ENCODE data around the gene ZDHHC18.
"Not testable (repeated sequence)": the region's sequence is repeated elsewhere in the genome, so short reads cannot be mapped to it uniquely, and the experiment has no call there.

ZDHHC18 gene

DNA sequence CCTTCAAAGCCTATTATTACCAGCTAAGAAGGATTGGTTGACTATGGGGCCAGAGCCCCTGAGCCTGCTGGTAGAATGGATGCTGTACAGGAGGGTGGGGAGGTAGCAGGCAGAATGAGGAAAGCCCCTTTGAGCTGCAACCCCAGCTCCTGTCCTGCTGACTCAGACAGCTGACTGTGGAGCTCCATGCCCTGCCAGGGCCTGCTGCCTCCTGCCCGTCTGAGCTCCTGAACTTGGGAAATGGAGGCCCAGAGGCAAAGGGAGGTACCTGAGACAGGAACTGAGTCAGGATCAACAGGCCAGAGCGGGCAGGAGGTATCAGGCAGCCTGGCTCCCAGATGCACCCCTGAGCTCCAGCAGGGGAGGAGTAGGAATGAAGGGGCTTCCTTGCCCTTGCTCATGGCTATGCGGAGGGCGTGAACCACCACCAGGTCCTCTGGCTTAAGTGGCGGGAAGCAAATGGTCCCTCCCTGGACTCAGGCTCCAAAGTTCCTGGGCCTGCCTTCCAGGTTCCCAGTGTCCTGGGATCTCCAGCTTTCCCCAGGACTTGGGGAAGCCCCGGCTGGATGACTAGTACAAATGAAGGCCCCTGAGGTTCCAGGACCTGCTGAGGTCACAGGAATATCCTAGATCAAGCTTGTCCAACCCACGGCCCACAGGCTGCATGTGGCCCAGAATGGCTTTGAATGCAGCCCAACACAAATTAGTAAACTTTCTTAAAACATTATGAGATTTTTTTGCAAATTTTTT lies 32.6 kb downstream of the ZDHHC18 start:
- no peak for DNase-seq

DNA sequence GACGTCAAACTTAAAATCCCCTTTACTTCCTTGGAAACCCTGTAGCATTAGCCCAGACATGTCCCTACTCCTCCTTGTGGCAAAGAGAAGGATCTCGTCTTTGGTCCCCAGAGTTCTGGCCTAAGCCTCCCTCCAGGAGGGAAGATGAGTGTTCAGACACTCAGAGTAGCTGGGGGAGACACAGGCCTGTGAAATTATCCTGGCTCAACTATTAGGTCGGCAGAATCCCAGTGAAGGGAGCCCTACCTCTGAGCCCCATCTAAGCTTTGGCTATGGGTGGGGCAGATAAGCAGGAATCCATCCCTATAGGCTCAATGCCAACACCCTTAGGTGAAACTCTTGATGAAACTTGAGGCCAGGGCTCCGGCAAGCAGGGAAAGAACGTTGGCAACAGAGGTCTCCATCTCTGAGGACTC lies 34.8 kb downstream of the ZDHHC18 start:
- no peak for DNase-seq

- DNase-seq: no peak
Observed at GRCh38 chr1:26861889-26862378, 35.4 kb downstream of the ZDHHC18 start.

DNA sequence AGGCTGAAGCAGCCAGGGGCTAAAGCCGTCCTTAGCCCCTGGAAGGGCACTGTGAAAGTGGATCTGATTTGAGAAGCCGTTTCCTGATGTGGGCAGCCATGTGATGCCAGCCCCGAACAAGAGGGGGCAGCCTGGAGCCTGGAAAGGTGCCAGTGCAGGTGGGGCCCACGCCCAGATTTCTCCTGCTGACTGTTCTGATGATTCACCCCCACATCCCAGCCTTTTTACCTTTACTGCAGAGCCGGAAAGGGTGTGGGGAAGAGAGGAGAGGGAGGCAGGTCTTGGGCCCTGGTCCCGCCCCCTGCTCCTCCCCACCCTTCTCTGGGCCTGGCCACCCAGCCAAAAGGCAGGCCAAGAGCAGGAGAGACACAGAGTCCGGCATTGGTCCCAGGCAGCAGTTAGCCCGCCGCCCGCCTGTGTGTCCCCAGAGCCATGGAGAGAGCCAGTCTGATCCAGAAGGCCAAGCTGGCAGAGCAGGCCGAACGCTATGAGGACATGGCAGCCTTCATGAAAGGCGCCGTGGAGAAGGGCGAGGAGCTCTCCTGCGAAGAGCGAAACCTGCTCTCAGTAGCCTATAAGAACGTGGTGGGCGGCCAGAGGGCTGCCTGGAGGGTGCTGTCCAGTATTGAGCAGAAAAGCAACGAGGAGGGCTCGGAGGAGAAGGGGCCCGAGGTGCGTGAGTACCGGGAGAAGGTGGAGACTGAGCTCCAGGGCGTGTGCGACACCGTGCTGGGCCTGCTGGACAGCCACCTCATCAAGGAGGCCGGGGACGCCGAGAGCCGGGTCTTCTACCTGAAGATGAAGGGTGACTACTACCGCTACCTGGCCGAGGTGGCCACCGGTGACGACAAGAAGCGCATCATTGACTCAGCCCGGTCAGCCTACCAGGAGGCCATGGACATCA lies 36.5 kb downstream of the ZDHHC18 start, which contains the start of gene SFN:
SFN (plus strand) TSS at position 369 of the 904 bp plus-strand sequence; CDS start at position 433, 64 bp downstream.
- peak in 3 of 6 experiments; percentile 4 to 28 (median 6) for DNase-seq

- no peak for DNase-seq
Observed at GRCh38 chr1:26863685-26864077, 37.2 kb downstream of the ZDHHC18 start.

DNA sequence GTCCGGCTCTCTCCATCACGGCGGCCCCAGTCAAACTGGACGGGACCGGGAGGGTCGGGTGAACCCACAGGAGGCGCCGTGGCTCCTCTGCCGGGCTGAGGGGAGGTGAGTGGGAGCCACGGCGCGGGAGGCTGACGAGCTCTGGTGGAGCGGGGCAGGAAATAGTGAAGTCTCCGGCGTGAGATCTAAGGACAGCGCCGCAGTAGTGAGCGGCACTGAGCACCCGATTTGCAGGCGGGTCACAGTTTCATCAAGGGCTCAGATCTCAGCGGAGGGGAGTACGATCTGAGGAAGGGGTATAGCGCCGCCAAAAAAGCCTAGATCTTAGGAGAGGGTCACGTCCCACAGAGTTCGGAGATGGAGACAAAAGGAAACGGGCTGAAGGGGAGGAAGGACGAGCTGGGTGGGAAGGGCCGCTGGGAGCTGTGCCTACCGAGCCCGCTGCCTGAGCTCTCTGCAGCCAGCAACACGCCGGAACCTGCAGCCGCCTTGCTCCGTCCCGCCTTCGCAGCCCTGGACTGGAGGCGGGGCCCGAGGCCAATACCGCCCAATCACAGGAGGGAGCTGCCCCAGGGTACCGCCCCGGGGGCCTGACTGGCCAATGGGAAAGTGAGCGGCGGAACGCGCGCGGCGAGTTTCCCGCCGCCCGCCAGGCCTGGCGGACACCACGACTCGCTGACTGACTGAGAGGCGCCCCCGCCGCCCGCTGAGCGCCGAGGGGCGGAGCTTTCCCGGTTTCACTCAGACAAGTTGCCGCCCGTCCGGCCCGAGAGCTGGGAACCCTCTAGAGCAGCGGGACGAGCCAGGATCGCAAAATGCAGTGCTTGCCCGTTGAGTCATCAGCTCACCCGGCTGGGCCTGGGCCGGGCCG lies 38.4 kb downstream of the ZDHHC18 start:
- peak; percentile 86 to 92 (median 90) for DNase-seq

DNA sequence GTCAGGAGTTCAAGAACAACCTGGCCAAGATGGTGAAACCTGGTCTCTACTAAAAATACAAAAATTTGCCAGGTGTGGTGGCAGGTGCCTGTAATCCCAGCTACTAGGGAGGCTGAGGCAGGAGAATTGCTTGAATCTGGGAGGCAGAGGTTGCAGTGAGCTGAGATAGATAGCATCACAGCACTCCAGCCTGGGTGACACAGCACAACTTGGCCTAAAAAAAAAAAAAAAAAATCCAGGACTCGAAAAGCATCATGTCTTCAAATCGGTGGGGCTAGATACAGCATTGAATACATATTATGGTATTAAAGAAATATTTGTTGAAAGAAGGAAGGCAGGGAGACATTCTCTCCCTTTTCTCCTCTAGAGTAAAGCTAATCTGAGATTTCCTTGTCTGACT lies 46.6 kb downstream of the ZDHHC18 start:
- not testable (repeated sequence) for DNase-seq

DNA sequence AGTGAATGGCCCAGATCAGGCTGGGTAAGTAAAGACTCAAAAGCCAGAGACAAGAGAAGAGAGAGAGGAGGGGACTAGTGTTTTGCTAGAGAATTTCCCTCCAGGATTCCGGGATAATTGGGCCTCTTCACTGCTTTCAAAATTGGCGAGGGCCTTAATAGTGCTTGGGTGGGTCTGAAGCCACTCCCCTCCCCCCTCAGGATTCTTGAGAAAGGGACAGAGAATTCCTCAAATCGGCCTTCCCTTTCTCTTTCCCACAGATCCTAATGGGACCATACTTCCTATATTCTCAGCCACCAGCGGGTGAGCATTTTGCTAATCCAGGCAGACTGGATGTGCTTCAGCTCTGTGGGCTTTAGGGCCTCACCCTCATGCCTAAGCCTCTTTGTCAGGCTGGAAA lies 48.4 kb downstream of the ZDHHC18 start:
- no peak for DNase-seq

- DNase-seq: no peak
Observed at GRCh38 chr1:26877326-26877725, 50.8 kb downstream of the ZDHHC18 start.

DNA sequence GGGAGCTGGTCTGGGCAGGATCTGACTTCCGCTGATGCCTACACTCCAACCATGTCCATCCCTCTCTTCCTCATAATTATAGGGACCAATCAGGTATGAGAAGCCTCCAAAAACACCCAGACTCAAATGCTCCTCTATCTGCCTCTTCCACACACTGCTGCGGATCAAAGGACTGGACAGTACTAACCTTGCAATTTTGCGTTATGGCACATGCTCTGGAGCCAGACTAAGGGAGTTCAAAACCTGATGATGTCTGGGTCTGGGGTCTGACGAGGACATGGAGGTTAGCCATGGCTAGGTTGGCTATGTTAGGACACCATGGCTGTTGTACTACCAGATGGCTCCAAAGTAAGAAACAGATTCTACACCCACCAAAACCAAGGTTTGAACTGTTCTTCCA lies 53.3 kb downstream of the ZDHHC18 start:
- DNase-seq: no peak

DNA sequence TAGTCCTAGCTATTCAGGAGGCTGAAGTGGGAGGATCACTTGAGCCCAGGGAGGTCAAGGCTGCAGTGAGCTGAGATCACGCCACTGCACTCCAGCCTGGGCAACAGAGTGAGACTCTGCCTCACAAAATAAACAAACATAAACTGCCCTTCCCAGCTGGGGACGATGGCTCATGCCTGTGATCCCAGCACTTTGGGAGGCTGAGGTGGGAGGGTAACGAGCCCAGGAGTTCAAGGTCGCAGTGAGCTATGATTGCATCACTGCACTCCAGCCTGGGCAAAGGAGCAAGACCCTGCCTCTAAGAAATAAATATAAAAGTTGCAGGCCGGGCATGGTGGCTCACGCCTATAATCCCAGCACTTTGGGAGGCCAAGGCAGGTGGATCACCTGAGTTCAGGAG lies 55.1 kb downstream of the ZDHHC18 start:
- not testable (repeated sequence) for DNase-seq

DNA sequence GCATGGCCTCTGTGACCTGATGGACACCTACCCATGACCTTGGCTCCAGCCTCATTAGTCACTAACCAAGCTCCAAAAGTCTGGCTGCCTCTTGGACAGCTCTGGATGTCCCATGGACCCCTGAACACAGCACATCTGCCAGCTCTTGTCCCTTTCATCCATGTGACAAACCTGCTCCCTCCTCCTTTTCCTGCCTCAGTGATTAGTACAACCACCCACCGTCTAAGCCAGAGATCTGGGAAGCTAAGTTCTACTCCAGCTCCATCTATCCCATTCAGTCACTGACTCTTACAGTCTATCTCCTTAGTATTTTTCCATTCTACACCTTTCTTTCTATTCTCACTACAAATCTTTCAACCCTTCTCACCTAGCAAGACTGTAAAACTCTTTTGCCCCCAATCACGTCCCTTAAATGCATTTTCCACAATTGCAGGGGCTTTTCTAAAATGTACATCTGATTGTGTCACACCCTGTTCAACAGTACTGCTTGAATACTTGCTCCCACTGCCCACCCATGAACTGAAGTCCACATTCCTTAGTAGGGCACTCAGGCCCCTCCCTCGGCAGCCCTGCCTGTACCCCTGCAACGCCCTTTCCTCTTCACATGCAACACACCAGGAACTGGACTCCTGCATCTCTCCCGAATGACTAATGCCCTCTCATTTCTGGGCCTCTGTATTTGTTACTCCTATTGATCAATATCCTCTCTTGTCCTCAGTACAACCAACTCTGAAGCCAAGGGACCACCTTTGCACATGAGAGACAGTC lies 56.4 kb downstream of the ZDHHC18 start:
- DNase-seq: no peak

- peak in 2 of 6 experiments; percentile 3 to 19 for DNase-seq
Observed at GRCh38 chr1:26887125-26887524, 60.6 kb downstream of the ZDHHC18 start.

- DNase-seq: no peak
Observed at GRCh38 chr1:26888231-26888630, 61.7 kb downstream of the ZDHHC18 start.

- peak; percentile 57 to 78 (median 68) for DNase-seq
Observed at GRCh38 chr1:26889551-26890466, 63.3 kb downstream of the ZDHHC18 start, which contains the start of gene GPN2. Gene GPN2, minus strand, starts transcription at chr1:26890283. Its CDS starts 187 bp downstream, at chr1:26890096.

GRCh38 chr1:26890467-26890796 lies 63.9 kb downstream of the ZDHHC18 start:
- DNase-seq: no peak

GRCh38 chr1:26894263-26894662 lies 67.8 kb downstream of the ZDHHC18 start:
- no peak for DNase-seq

DNA sequence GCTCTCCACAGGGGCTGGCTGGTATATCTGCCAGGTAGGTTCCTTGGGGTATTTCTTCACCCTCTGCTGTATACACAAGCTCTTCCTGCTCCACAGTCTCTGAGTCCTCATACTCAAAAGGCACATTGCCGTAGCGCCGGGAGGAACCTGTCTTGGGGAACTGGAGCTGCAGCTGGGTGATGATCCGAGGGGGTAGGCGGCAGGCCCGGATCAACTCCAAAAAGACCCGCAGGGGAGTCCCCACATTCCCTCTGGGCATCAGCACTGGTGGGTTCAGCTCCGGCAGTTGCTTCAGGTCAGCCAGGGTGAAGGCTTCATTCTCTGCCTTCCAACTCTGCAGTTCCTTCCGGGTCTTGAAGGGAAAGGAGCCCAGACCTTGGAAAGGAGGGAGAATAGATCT lies 70.9 kb downstream of the ZDHHC18 start:
- DNase-seq: no peak

- peak; percentile 73 to 88 (median 84) for DNase-seq
Observed at GRCh38 chr1:26900001-26900814, 73.7 kb downstream of the ZDHHC18 start, which contains the start of gene GPATCH3. Gene GPATCH3, minus strand, starts transcription at chr1:26900467. Its CDS starts 25 bp downstream, at chr1:26900442.

Data from stimulated activated naive CD4-positive, alpha-beta T cell (primary cell).